GM19035 (cell line): ENCODE measurements around the gene TFAP2D.

Experiments used
- ATAC-seq: cut with Tn5 transposase; IDR thresholded peaks from one replicate; pipeline ENCODE4 v1.9.1; 2021; ENCODE audit not compliant: unreplicated experiment

TFAP2D gene

DNA sequence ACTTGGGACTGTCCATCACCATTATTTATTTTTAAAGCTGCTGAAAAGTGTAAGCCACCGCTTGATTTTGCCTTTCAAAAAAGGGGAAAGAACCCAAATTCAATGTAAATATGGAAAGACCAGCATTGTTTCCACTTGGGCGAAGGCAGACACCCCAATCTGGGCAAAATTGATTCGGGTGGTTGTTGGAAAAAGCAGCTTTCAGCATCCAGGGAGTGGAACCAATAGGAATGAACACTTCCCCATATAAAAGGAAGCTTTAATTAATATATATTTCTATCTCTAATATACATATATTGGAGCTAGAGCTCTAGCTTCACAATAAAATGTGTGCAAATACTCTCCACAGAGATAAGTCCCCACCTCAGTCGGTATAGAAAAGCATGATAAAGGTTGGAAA lies at the start of gene TFAP2D:
TFAP2D (plus strand) TSS at position 301 of the 400 bp plus-strand sequence. CDS start 530 bp downstream, outside the sequence.
- no peak for ATAC-seq

DNA sequence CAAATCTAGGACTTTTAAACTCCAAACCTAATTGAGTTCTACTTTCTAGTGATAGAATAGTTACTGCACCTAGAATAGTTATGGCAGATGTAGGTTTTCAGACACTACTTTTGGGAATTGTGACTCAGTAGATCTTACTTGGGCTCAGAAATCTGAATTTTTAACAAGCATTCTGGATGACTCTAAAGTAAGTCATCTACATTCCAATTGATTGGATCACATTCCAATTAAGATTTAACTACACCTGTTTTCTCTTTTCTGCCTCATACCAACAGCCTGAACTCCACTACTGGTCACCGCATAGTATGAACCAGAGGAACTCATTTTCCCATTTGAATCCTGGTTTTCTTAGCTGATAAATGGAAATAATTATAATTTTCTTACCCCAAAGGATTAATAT lies 49.5 kb upstream of the TFAP2D start:
- no peak for ATAC-seq

DNA sequence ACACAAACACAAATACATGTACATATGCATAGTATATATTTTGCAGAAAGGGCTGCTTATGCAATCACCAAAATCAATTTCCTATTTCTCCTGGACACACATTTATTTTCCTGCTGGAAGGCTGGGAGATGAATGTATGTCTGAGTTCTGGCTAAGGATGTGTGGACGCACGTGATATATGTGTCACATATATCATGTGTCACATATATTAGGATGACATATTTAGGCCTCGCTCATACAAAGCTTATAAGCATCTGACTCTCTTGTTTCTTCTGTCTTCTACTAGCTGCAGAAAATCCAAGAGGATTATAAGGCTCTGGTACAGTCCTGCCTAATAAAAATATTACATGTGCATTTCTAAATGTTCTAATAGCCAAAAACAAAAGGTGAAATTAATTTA lies 47.2 kb upstream of the TFAP2D start:
- no peak for ATAC-seq

DNA sequence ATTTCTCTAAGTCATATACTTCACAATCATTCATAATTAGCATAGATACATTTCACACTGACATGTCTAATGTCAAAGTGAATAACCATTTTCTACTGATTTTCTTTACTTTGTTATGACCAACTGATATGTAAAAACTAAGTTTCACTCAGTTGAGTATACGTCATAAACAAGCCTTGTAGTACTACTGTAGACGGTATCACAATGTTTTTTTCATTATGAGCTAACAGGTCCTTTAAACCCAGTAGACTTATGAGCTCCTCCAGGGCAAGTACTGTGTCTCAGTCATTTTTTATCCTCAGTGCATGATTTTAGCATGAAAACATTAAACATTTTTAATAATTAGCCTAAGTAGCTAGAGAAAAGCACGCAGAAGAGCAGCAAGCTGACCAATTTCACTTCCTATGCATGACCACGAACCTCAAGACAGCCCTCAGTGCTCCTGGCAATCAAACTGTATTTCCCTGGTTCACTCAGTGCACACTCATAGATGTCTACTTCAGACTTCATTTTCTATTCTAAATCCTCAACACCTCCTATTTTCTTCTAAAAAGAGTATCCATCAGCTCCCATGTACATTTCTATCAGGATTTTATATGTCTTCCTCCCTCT lies 32.0 kb upstream of the TFAP2D start:
- no peak for ATAC-seq

DNA sequence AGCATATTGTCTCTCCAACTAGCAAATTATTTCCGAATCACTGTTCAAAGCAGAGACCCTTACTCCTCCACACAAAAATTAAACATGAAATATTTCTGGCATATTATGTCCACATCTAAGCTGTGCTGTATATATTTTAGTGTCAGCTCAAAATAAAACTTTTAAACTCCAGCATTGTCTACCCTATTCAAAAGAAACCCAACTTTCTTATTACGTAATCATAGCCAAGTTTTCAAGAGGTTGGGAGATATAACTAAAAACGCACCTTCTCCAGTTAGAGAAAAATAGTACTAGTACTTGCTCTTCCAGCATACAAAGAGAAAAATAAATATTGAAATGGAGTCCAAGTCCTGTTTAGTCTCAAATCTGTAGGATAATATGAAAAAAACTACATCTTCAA lies 24.1 kb upstream of the TFAP2D start:
- ATAC-seq = no peak

DNA sequence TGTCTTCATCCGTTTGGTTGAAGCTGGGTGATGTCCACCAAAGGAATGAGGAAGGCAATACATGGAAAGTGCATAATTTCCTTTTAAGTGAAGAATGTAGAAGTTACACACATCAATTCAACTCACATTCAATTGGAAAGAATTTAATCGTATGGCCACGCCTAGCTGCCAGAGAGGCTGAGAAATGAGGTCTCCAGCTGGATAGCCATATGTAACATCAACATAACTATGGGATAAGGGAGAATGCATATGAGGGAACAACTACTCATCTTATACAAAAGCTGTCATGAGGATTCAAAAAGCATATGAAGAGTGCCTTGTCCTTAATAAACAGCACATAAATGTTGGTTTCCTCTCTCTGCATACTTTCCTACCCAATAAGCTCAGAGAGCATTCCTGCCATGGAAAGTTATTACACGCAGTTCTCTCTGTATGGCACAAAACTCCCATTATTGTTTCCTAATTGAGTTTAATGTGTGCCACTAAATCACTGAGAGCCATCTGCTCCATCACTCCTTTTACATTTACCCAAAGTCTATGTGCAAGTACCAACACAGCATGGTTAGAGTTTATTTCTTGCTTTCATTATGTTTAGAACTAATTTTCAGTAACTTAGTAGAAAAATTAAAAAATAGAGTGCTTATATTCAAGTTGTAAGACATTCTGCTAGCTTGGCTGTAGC lies 21.4 kb upstream of the TFAP2D start:
- ATAC-seq = no peak

DNA sequence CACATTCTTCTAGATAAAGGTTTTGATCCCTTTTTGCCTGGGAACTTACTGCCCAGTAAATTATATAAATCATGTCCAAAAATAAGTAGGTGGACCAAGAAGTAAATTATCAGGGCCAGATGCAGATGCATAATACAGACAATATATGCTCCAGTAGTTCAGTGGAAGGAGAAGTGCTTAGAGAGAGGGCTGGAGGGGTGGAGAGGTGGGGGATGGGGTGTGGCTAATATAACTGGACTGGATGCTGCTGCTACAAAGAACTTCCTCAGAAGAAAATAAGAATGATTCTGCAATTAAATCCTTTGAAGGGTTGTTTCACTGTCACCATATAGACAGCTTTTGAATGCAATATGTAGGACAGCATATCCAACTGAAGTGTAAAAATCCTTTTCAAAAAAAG lies 14.8 kb upstream of the TFAP2D start:
- ATAC-seq = no peak

DNA sequence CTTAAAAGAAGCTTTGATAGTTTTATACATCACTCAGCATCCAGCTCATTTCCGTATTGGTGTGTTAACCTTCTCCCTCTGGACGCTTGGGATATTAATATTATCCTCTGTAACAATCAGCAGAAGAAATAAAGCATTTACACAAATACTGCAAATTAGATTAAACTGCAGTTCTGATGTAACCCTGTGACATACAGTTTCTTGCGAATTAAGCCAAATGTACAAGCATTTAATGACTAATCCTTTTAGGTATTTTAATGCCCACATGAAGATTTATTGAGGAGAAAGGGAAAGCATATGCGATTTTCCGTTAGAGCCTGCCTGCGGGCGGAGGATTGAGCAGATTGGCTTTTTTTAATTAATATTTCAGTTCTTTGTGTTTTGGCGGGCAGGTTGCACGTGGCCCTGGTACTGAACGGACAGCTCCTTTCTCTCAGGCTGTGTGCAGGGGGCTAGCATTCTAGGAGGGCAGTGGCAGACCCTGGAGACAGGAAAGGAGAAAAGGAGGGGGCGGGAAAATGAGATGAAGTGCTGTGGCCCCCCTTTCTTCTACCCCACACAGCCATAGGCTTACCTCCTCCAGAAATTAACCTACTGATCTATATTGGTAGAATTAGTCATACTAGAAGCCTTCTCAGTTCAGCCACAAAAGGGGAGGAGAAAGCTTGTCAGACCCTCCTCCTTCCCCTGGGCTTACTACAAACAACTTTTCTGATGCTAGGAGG lies 14.1 kb upstream of the TFAP2D start:
- no peak for ATAC-seq

DNA sequence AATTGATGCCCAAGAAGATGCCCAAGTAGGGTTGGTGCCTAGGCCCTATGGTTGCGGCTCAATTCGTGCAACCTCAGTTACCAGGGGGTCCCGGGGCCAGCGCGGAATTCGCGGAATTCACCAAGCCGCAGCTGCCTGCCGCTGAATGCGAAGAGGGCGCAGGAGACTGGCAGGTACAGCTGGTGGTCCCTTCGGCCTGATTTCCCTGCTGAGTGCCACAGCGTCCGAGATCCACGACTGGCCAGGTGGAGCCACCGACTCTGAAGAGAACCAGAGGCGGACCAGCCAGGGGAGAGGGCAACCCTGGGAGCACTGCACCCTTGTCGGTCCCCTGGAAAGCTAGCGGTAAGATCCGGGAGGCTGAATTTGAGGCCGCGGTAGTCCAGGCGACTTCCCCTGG lies 6.8 kb upstream of the TFAP2D start:
- no peak for ATAC-seq

DNA sequence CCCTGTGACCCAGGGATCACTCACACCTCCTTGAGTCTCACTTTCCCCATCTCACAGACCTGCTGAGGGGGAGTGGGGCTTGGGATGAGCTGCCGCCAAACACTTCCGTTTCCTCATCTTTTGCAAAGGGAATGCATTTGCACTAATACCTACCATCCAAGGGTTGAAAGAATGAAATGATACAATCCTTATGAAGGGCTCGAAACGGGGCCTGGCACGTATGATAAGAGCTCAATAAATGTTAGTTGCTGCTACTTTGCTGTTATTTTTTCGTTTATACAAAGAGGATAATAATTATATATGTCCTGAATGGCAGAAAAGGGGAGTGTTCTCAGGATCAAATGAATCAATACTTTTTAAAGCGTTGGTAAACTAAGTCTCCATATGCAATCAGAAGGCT lies 6.1 kb upstream of the TFAP2D start:
- ATAC-seq = no peak

DNA sequence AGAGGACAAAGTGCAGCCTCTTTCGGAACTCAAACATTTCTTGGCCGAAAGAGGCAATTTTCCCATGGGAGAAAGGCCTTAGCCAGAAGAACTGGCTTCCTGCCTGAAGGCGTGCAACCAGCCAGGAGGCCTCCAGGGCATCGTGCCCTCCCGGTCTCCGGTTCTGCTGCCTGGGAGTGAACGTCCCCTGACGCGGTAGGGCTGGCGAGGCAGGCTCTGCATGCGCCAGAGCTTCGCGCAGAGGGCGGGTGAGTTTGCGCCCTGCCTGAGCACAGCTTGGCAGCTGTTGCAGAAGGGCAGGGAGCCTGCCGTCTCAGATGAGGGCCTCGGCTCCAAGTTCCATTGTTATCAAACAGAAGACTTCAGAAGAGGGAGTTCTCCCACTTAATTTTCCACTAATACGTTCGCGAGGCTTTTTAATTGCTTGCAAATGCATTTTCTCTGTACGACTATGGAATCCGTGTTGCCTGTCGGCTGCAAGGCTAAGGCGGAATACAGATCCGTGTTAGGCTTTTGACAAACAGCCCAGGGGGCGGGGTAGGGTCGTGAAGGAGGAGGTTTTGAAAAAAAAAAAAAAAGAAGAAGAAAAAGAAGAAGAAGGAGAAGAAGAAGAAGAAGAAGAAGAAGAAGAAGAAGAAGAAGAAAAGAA lies 5.5 kb upstream of the TFAP2D start:
- ATAC-seq = no peak

DNA sequence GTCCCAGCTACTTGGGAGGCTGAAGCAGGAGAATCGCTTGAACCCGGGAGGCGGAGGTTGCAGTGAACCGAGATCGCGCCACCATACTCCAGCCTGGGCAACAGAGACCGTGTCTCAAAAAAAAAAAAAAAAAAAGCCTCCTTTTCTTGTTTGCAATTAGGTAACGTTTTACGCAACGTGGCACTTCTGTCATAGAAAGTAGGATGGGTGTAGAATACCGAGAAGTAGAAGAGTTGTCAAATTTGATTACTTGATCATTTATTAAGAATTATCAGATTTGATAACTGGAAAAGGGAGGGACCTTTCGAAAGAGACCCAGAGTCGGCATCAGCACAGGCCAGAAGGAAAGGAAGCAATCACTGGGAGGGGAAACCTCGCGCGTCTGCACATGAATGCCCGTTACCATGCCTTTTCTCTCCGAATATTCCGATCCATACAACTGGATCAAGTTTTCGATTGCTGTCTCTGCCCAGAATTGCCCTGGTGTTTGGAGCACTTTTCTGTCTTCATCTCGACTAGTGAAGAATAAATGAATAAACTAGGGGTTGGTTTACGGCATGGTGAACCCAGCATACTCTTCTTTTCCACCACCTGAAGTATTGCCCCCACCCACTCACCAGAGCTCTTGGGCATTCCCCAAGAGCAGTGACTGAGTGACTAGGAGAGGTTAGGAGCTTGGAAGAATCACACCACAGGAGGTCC lies 4.5 kb upstream of the TFAP2D start:
- no peak for ATAC-seq

DNA sequence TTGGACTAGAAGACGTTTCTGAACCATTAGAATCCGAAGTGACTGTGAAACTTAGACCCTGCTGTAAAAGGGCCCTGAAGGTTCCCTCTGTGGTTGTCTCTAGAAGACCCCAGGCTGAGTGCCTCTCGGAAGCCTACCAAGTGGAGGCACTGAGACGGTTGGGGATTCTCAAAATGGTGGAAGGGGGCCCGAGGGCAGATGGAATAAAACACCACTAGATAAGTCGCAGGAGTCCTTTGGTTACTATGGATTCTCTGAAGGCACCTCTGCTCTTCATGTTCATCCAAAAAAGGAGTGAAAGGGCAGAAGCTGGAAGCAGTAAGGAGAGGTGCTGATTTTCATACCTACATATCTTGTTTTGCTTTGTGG lies 4.0 kb upstream of the TFAP2D start:
- no peak for ATAC-seq

DNA sequence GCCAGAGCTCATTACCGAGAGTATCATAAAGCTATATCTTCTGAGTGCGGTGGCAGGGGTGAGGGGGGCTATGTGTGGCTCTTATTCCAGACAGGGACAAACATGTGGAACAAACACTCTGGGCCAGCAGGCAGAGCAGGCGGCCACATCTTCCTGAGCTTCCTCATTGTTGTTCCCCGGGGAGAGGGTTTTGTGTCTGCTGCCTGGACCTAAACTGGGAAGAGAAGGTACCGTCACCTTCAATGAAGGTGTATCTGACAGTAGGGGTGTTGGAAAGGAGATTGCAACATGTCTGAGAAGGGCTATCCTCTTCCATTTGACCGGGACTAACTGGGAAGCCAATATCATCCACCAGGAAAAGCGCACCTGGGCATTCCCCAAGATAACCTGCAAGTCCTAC lies 1.6 kb upstream of the TFAP2D start:
- ATAC-seq = no peak

DNA sequence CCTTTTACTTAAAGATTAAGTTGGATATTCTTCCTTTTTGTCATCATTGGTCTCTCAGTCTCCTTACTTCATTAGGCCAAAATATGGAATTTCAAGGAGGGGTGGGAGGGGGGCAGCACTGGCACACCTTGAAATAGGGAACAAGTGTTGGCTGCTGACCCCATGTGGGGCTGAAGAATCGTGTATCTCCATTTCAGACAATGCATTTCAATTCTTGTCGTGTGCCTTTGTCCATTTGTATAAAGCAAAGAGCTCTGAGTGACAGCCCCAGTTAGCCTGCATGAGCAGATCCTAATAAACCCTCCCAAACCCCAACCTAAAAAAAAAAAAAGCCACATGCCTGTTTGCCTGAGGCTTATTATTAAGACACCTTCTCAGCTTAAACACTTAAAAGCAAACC lies 1.0 kb upstream of the TFAP2D start:
- ATAC-seq = no peak

DNA sequence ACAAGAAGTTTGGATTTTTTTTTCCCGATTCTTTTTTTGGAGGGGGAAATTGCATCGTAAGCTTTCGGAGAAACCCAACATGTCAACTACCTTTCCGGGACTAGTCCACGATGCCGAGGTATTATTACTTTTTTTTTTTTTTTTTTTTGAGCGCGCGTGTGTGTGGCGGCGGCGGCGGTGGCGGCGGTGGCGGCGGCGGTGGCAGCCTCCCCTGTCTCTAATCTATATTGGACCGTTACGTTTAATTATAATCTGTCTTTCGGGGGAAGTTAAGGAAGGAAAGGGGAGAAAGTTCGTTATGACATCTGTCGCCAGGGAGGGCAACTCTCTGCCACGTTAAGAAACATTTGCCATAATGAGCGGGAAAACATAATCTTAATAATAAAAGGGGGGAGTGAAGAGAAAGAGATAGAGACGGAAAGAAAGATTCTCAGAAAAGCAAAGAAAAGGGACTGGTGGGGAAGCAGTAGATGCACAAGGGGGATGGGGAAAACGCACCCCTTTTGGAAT lies 706 bp downstream of the TFAP2D start:
- no peak for ATAC-seq

DNA sequence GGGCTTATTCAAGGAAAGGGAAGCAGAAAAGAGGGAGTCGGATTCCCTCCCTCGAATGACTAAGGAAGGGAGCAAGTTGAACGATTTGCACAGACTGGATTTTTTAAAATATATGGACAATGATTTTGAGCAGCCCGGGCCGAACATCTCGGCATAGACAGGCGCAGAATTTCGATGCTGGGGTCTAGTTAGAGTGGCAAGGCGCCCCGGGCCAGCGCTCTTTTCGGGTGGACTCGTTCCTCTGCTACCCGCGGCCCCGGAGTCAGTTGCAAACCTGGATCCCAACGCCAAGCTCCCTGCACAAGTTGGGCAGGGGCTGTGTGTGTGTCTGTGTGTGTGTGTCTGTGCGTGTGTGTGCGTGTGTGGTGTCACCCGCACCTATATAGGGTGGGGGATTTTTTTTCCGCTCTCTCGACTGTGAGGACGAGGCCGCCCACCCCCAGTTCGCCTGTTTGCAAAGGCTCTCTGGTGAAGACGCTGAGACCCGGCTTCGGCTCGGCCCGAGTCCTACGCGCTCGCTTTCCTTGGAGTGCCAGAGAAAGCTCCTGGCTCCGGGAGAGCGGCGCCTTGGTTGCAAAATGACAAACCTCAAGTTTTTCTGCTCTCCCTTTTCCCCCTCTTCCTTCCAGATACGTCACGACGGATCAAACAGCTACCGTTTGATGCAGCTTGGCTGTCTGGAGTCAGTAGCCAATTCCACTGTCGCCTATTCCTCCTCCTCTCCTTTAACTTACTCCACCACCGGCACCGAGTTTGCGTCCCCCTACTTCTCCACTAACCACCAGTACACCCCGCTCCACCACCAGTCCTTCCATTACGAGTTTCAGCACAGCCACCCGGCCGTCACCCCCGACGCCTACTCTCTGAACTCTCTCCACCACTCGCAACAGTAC lies 1.4 kb downstream of the TFAP2D start:
- ATAC-seq = no peak

DNA sequence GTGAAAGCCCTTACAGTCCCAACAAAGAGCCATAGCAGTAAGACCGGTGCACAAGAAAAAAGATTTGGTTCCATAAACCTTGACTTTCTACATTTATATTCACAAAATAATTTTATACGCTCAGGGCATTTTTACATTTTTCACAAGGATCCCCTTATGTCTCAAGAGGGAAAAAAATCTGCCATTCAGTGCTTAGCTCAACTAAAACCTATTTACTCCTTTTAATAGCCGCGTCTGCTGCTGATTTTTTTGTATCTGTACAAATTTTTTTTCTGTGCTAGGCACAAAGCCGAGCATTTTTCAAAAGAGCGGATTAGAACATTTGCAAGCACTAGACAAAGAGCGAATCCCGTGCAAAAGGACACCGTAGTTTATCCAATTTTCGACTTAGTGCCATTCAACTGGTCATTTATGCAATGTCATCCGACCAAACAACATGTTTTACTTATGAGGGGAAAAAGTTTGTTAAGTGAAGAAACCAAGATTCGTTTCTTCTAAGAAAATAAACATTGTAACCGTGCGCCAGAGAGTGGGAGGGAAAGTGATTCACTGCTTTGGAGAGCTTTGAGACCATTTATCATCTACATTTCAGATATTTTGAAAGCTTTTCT lies 3.7 kb downstream of the TFAP2D start:
- ATAC-seq = no peak

DNA sequence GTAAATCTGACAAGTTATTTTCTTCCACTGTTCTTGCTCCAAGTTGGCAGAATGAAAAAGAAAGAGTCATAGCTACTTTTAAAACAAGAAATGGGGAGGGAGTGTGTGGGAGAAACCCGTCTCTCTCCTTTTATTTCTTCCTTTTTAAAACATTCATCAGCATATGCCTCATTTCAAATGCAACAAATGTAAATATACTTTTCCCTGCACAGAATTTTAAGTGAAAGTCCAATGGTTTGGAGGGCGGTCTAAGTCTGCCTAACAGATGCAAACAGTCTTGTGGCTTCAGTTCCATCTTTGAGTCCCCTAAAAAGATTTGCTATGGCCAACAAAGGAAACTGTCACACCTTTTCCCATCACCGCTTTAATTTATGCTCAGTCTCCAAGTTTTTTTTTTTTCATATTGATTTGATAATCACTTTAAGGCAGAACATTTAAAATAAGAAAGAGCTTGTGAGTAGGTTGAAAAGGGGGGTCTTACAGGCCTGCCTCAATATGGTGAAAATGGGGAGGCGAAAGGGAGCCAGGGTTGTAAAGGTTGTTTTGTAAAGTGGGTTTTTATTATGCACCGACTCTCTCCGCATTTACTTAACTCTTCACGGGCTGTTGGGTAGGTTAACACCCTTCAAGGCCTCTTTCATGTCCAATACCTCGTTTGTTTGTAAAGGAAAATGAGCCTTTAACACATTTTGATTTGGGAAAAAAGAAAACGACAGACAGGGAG lies 4.6 kb downstream of the TFAP2D start:
- ATAC-seq = no peak
